ENCODE results near the gene ADSL.
"Not testable (repeated sequence)": the region's sequence is repeated elsewhere in the genome, so short reads cannot be mapped to it uniquely, and the experiment has no call there.

Gene ADSL

GRCh38 chr22:40367342-40367741 lies 21.0 kb downstream of the ADSL start:
- H3K4me3 ChIP-seq (ENCODE audit: low read depth, low read length): no peak overlapping the region
- no peak for TF ChIP-seq CTCF (IDR thresholded peaks at IDR 0.05; ENCODE audit: low read depth, low read length)

- no peak for TF ChIP-seq CTCF (IDR thresholded peaks at IDR 0.05; ENCODE audit: low read depth, low read length)
- H3K4me3 ChIP-seq (ENCODE audit: low read depth, low read length): no peak overlapping the region
Observed at GRCh38 chr22:40368016-40368415, 21.7 kb downstream of the ADSL start.

GRCh38 chr22:40368836-40369235 lies 22.5 kb downstream of the ADSL start:
- H3K4me3 ChIP-seq (ENCODE audit: low read depth, low read length): no peak overlapping the region
- TF ChIP-seq CTCF (IDR thresholded peaks at IDR 0.05; ENCODE audit: low read depth, low read length): no peak

- H3K4me3 ChIP-seq (ENCODE audit: low read depth, low read length): no peak overlapping the region
- no peak for TF ChIP-seq CTCF (IDR thresholded peaks at IDR 0.05; ENCODE audit: low read depth, low read length)
Observed at GRCh38 chr22:40374567-40374966, 28.3 kb downstream of the ADSL start.

GRCh38 chr22:40376149-40376548 lies 29.8 kb downstream of the ADSL start:
- no peak overlapping the region for H3K4me3 ChIP-seq (ENCODE audit: low read depth, low read length)
- TF ChIP-seq CTCF (IDR thresholded peaks at IDR 0.05; ENCODE audit: low read depth, low read length): no peak

- no peak for TF ChIP-seq CTCF (IDR thresholded peaks at IDR 0.05; ENCODE audit: low read depth, low read length)
Observed at GRCh38 chr22:40377931-40378330, 31.6 kb downstream of the ADSL start.

GRCh38 chr22:40378448-40378847 lies 32.1 kb downstream of the ADSL start:
- not testable (repeated sequence) for H3K4me3 ChIP-seq (ENCODE audit: low read depth, low read length)

More at GRCh38 chr22:40377931-40378330, 31.6 kb downstream of the ADSL start:
- H3K4me3 ChIP-seq (ENCODE audit: low read depth, low read length): no peak overlapping the region

- no peak for TF ChIP-seq CTCF (IDR thresholded peaks at IDR 0.05; ENCODE audit: low read depth, low read length)
- no peak overlapping the region for H3K4me3 ChIP-seq (ENCODE audit: low read depth, low read length)
Observed at GRCh38 chr22:40381461-40381860, 35.2 kb downstream of the ADSL start.

Data from WI38 (cell line).